Smooth muscle cell (in vitro differentiated cells): Measurements from ENCODE around the gene PVALEF. TPM values are rescaled to one million over a fixed set of nuclear protein-coding genes. Genes with fewer than 3 reads are reported as not detected.

ENCODE experiments used
- DNase-seq: peaks from one replicate; lab custom pipeline; 2025; ENCODE audit not compliant: unreplicated experiment; lab: John Stamatoyannopoulos, UW
- H2AFZ ChIP-seq: fragments of 200-600 bp; sonication (generic); 2 replicates; pipeline ENCODE4 v1.6.0; 2016; ENCODE audit warnings: antibody characterized with exemption, low read depth, mild to moderate bottlenecking
- H3F3A ChIP-seq: fragments of 200-600 bp; sonication (generic); 2 replicates; pipeline ENCODE4 v1.6.0; 2017; ENCODE audit warnings: antibody characterized with exemption, low read depth
- H3K27ac ChIP-seq: fragments of 200-600 bp; sonication (generic); 2 replicates; pipeline ENCODE4 v1.5.1; 2016; ENCODE audit warnings: low read depth, mild to moderate bottlenecking
- H3K27me3 ChIP-seq: fragments of 200-600 bp; sonication (generic); 2 replicates; pipeline ENCODE4 v1.6.1; 2016; ENCODE audit warnings: low read depth, mild to moderate bottlenecking
- H3K36me3 ChIP-seq: fragments of 200-600 bp; sonication (generic); 2 replicates; pipeline ENCODE4 v1.5.1; 2016; ENCODE audit warnings: low read depth
- H3K4me1 ChIP-seq: fragments of 200-600 bp; sonication (generic); 2 replicates; pipeline ENCODE4 v1.5.1; 2016; ENCODE audit warnings: low read depth
- H3K4me2 ChIP-seq: fragments of 200-600 bp; sonication (generic); 2 replicates; pipeline ENCODE4 v1.6.0; 2016; ENCODE audit warnings: mild to moderate bottlenecking
- H3K4me3 ChIP-seq: fragments of 200-600 bp; sonication (generic); 2 replicates; pipeline ENCODE4 v1.5.1; 2016; ENCODE audit warnings: mild to moderate bottlenecking
- H3K79me2 ChIP-seq: fragments of 200-600 bp; sonication (generic); 2 replicates; pipeline ENCODE4 v1.6.0; 2016; ENCODE audit warnings: low read depth, mild to moderate bottlenecking
- H3K9ac ChIP-seq: fragments of 200-600 bp; sonication (generic); 2 replicates; pipeline ENCODE4 v1.6.0; 2016; ENCODE audit warnings: low read depth
- H3K9me3 ChIP-seq: fragments of 200-600 bp; sonication (generic); replicated peaks from 2 replicates; pipeline ENCODE4 v1.5.1; 2016; ENCODE audit warnings: low read depth
- H4K20me1 ChIP-seq: fragments of 200-600 bp; sonication (generic); 2 replicates; pipeline ENCODE4 v1.6.0; 2016; ENCODE audit warnings: low read depth
- CTCF ChIP-seq: fragments of 200-600 bp; sonication (generic); IDR thresholded peaks from 2 replicates; pipeline ENCODE4 v1.5.1; 2017; ENCODE audit warnings: borderline replicate concordance, mild to moderate bottlenecking, antibody characterized with exemption; ENCODE audit not compliant: insufficient read depth, poor library complexity, severe bottlenecking
- WGBS: methylation state at CpG from one replicate; pipeline ENCODE4 v1.1.7; 2016; ENCODE audit warnings: low lambda C conversion rate; 5-methylcytosine and 5-hydroxymethylcytosine counted together
- polyA plus RNA-seq: library from polyadenylated mRNA; unstranded; fragments of >200 nt; fragmentation: Nextera tagmentation; extraction: Ambion mirVana; gene quantifications from 2 replicates; pipeline ENCODE4 v1.2.1, GENCODE V29; 2016
- total RNA-seq: library from RNA; depleted of rRNA; stranded (reverse); fragments of >200 nt; gene quantifications from 2 replicates; pipeline ENCODE4 v1.2.3, GENCODE V29; 2014

PVALEF gene
- total and polyA plus RNA-seq, 2 experiments from 2014 or later = not detected

- peaks cover 19% of the 10 kb centered on the region for H3K27me3 ChIP-seq
- no peaks in the 10 kb centered on the region for H4K20me1 ChIP-seq
- DNase-seq = no peak
- H3K9ac ChIP-seq = no peak overlapping the region
- H3F3A ChIP-seq = no peaks in the 10 kb centered on the region
- H3K4me2 ChIP-seq = no peak overlapping the region
- H3K27ac ChIP-seq = no peak overlapping the region
- no peak overlapping the region for H2AFZ ChIP-seq
- H3K9me3 ChIP-seq = no peaks in the 10 kb centered on the region
- H3K36me3 ChIP-seq = no peaks in the 10 kb centered on the region
- no peaks in the 10 kb centered on the region for H3K79me2 ChIP-seq
- H3K4me1 ChIP-seq = no peaks in the 10 kb centered on the region
- H3K4me3 ChIP-seq = no peak overlapping the region
- WGBS = 93% methylated on average over 19 of the region's 19 CpGs
- no peak for TF ChIP-seq CTCF
Observed at GRCh38 chr17:81163051-81163695, 2.1 kb upstream of the PVALEF start.

DNA sequence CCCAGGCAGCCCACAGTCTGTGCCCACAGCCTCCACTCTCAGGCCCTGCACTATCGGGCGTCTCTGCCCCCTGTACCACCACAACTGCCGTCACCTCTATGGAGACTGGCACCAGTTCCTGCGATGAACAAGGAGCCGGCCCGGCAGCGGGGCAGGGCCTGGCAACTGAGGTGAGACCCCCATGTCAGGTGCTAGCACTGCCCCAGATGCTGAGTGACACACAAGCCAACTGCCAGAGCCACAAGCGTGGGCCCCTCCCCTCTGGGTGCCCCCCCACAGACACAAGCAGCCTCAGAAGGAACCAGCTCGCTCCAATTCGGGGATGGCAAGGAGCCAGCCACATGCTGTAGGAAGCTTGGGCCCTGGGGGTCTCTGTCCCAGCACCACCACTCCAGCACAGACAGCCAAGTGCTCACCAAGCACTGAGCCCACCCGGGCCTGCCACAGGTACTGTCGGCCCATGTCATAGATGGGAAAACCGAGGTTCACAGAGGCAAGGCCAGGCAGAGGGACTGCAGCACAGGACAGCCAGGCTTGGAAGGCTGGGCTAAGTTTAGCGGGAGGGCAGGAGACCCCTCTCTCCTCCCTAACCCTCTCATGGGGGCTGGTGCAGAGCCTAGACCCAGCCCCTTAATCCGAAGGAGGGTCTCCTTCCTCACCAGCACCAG, 1.5 kb upstream of the PVALEF start:
- Histone ChIP-seq H3K9ac (no peak overlapping the region), H3K9me3 (no peaks in the 10 kb centered on the region), H3K4me2 (no peak overlapping the region), H3K4me1 (no peaks in the 10 kb centered on the region), H3K27me3 (peaks cover 19% of the 10 kb centered on the region), H3K27ac (no peak overlapping the region), H4K20me1 (no peaks in the 10 kb centered on the region), H3K36me3 (no peaks in the 10 kb centered on the region), H2AFZ (no peak overlapping the region), H3K4me3 (no peak overlapping the region), H3K79me2 (no peaks in the 10 kb centered on the region), H3F3A (no peaks in the 10 kb centered on the region)
- TF ChIP-seq CTCF = no peak
- 91% methylated on average over 15 of the region's 15 CpGs for WGBS
- no peak for DNase-seq

DNA sequence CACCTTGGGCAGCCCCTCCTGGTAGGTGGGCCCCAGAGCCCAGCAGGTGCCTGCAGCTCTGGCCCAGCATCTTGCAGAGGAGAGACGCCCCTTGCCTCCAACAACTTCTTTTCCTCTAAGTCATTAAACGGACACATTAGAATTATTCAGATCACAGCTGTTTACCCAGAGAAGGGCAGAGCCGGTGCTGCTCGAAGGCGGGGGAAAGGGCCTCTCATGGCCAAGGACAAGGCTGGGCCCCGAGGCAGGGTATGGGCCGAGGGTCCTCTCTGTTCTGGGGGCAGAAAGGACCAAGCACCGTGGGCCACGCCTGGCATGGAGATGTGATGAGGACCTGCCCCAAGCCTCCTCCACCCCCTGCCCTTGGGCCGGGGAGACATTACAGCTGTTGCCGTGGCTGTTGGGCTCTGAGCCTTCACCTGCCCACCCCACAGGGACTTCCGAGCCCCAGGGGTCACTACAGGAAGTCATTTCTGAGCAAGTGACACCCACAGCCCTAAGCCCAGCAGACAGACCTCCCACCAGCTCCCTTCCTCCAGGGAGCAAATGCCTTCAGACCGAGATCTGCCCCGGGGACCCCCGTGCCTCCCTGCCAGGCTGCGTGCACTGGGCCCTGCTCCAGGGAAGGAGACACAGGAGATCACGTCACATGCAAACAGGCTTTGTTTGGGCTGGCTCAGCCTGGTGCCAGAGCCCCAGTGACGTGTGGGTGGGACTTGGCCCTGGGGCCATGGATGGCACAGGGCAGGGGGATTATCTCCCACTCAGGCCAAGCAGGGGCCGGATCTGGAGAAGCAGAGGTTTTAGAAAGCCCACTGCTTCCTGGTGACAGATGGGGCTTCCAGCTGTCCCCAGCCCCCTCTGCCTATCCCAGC, 699 bp upstream of the PVALEF start:
- peaks cover 19% of the 10 kb centered on the region for H3K27me3 ChIP-seq
- H3K9ac ChIP-seq = no peak overlapping the region
- no peak overlapping the region for H2AFZ ChIP-seq
- H3F3A ChIP-seq = no peaks in the 10 kb centered on the region
- H3K9me3 ChIP-seq = no peaks in the 10 kb centered on the region
- H3K4me2 ChIP-seq = peak overlapping the region; percentile 83
- H3K4me3 ChIP-seq = no peak overlapping the region
- TF ChIP-seq CTCF = no peak
- WGBS = 75% methylated on average over 18 of the region's 19 CpGs
- DNase-seq = no peak
- no peaks in the 10 kb centered on the region for H4K20me1 ChIP-seq
- no peaks in the 10 kb centered on the region for H3K36me3 ChIP-seq
- H3K27ac ChIP-seq = no peak overlapping the region
- no peaks in the 10 kb centered on the region for H3K79me2 ChIP-seq
- no peaks in the 10 kb centered on the region for H3K4me1 ChIP-seq
